8988T (cell line): Measurements from ENCODE around the gene BAIAP3.

Experiments
- DNase-seq: peaks from one replicate; pipeline ENCODE4 v3.0.0; 2011

The BAIAP3 gene

GRCh38 chr16:1349351-1349750 is 15.9 kb downstream of the BAIAP3 start:
- DNase-seq: no peak

- DNase-seq: no peak
Observed at GRCh38 chr16:1349951-1350350, 16.5 kb downstream of the BAIAP3 start.

DNA sequence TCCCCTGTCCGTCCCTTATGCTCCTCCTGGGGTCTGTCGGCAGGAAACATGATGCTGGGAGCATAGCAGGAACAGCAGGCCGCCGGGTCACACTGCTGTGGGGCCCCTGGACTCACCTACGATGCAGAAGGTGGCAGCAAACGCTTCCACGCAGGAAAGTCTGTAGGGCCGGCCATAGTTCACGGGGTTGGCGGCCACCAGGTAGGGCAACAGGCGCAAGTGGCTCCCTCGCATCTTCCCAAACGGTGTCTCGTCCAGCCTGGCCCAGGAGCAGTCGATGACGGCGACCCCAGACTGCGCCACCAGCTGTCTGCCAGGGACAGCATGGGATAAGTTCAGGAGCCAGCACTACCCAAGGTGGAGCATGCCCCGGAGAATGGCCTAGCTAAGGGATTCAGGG is 17.2 kb downstream of the BAIAP3 start:
- no peak for DNase-seq

- DNase-seq: no peak
Observed at GRCh38 chr16:1351215-1351581, 17.8 kb downstream of the BAIAP3 start.

DNA sequence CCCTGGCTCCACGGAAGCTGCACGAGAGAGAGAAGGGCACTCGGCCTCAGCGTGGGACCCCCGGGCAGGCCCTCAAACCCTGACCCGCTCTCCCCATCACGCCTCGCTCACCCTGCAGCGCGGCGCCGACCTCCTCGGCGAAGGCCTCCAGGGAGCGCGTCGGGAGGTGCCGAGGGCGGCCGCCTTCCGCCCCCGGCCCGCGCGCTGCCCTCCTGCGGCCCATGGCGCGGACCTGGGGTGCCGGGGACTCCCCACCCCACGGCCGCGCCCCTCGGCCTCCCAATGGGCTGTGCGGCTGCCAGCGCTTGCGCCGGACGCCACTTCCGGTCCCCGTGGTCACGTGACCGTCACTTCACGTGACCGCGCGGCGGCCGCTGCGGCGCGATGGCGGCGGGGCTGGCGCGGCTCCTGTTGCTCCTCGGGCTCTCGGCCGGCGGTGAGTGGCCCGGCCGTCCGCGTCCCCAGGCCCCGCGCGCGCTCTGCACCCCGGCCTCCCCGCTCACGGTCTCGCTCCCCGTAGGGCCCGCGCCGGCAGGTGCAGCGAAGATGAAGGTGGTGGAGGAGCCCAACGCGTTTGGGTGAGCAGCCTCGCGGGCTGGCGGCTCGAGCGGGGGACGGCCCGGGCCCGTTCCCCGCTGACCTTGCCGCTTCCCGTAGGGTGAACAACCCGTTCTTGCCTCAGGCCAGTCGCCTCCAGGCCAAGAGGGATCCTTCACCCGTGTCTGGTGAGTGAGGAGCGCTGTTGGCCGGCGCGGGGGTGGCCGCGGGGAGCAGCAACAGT is 18.3 kb downstream of the BAIAP3 start, which contains the start of the genes GNPTG and TSR3:
GNPTG (plus strand) TSS at position 350 of the 781 bp plus-strand sequence; CDS start at position 385, 35 bp downstream.
TSR3 (minus strand) TSS at position 297 of the 781 bp plus-strand sequence; CDS start at position 223, 74 bp downstream.
- DNase-seq: peak; percentile 72

DNA sequence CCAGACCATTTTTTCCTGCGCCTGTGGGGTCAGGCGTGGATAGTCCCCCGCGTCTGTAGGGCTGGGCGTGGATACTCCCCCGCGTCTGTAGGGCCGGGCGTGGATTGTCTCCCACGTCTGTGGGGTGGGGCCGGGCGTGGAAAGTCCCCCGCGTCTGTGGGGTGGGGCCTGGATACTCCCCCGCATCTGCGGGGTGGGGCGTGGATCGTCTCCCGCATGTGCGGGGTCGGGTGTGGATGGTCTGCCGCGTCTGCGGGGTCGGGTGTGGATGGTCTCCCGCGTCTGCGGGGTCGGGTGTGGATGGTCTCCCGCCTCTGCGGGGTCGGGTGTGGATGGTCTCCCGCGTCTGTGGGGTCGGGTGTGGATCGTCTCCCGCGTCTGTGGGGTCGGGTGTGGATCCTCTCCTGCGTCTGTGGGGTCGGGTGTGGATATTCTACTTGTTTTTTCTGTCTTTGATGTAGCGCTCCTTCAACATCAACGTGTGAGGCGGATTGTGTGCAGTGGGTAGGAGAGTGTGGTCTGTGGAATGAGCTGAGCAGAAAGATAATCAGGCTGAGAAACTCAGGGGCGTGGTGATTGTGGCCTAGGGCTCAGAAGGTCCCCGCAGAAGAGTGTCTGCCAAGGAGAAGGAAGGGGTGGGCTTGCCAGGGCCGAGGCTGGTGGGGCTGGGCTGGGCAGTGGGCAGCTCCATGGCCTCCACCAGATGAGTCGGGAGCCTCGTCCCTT is 21.5 kb downstream of the BAIAP3 start:
- no peak for DNase-seq

GRCh38 chr16:1355591-1355990 is 22.1 kb downstream of the BAIAP3 start:
- no peak for DNase-seq

DNA sequence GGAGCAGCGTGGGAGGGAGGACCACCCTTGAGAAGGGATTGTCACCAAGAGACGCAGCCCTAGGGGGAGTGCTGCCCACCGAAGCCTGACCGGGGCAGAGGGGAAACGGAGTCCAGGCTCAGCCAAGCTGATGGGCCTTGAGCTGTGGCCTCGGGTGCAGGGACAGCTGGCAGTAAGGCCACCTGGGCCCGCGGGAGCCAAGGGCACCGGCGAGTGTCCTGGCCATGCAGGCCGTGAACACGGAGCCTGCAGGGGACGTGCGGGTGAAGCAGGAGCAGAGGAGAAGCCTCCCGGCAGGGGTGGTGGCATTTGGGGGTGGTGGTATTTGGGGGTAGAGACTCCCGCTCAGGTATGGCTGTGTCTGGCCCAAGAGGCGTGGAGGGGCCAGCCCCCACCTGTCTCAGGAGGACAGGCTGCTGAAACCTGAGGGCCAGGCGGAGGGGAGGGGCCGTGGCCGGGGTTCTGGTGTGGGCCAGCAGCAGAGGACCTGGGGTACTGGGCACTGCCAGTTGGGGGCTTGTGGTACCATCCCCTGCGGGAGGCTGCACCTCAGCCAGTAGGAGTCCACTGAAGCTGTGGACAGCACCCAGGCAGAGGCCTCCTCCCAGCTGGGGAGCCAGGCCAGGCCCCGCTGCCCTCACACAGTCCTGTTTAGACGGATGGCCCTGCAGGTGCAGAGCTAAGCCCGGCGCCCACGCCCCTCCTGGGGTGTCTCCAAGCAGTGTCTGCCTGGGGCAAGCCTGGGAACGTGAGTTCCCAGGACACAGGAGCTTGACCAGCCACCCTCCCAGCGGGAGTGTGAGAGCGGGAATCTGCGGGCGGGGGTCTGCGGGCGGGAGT is 22.8 kb downstream of the BAIAP3 start:
- no peak for DNase-seq

- no peak for DNase-seq
Observed at GRCh38 chr16:1357906-1358566, 24.6 kb downstream of the BAIAP3 start.

GRCh38 chr16:1361685-1362360 is 28.4 kb downstream of the BAIAP3 start:
- no peak for DNase-seq

DNA sequence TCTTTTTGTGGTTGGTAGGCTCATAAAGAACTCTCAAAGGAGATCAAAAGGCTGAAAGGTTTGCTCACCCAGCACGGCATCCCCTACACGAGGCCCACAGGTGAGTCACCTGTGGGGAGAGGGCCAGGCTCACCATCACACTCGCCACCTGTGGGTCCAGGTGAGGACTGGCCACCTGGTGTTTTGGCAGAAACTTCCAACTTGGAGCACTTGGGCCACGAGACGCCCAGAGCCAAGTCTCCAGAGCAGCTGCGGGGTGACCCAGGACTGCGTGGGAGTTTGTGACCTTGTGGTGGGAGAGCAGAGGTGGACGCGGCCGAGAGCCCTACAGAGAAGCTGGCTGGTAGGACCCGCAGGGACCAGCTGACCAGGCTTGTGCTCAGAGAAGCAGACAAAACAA is 29.4 kb downstream of the BAIAP3 start:
- no peak for DNase-seq

GRCh38 chr16:1363501-1364041 is 30.1 kb downstream of the BAIAP3 start:
- DNase-seq: peak; percentile 82

GRCh38 chr16:1364510-1364909 is 31.1 kb downstream of the BAIAP3 start:
- no peak for DNase-seq

DNA sequence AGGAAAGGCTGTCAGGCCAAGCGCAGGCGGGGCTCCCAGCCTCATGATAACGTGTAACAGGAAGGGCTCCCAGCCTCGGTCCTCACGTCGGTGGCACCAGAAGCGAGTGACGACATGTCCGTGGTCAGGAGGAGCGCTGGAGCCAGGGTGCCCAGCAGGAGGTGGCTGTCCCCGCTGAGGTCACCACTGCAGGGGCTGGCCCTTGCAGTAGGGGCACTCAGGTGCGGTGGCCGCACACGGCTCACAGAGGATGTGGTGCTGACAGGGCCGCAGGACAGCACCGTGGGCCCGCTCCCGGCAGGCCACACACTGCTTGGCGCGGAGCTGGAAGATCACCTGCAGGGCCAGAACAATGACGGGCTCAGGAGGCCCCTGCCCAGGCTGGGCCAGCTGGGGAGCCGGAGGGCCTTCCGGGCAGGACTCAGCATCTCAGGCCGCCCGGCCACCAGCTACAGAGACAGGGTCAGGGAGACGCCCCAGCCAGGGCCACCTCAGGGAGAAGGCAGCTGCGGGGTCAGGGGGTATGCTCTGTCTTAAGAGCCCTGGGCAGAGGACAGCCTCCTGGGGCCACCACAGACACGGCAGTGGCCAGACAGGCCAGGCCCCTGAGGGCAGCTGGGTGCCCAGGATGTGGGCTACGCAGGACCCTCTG is 32.7 kb downstream of the BAIAP3 start:
- DNase-seq: no peak

GRCh38 chr16:1366712-1367299 is 33.4 kb downstream of the BAIAP3 start:
- no peak for DNase-seq

DNA sequence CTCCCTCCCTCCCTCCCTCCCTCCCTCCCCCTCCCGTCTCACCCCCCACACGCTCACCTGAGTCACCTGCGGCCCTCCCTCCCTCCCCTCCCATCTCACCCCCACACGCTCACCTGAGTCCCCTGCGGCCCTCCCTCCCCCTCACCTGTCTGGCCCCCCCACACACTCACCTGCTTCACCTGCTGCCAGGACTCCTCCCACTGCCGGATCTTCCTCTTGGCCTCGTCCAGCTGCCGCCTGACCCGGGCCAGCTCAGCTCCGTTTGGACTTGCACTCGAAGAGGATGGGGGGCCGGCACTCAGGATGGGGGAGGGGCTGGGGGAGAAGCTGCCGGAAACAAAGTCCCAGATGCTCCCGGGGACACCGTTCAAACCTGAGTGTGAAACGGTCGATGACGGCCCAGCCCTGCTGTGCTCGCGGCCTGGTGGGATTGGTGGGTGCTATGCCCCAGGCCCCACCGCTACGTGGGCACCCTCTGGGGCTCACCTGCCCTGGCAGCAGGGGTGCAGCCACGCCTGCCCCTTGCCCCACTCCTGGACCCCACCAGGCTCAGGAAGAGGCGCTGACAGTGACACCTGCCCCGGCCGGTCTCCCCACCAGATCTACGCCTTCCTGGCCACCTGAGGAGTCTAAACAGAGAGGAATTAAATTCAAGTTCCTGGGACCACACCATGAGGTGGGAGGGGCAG is 34.2 kb downstream of the BAIAP3 start:
- DNase-seq: no peak

GRCh38 chr16:1371054-1371978 is 37.9 kb downstream of the BAIAP3 start:
- no peak for DNase-seq

- no peak for DNase-seq
Observed at GRCh38 chr16:1372292-1372950, 39.0 kb downstream of the BAIAP3 start.
